ENCODE data around the gene CLTC. TPM values are rescaled to one million over a fixed set of nuclear protein-coding genes. Genes with fewer than 3 reads are reported as not detected.

Gene CLTC
- total RNA-seq, 1 donor from 2014 or later = 225 TPM

- H3K36me3 Mint-ChIP-seq = peaks cover 5% of the 10 kb centered on the region
- H3K9ac ChIP-seq = no peak overlapping the region
- no peak overlapping the region for H3K27ac Mint-ChIP-seq
Observed at GRCh38 chr17:59671386-59671785, 51.7 kb downstream of the CLTC start.

GRCh38 chr17:59675231-59675630 is 55.5 kb downstream of the CLTC start:
- Histone ChIP-seq H3K79me2 (ENCODE audit: low read depth) (no peaks in the 10 kb centered on the region), H3K4me2 (no peak overlapping the region), H3K9ac (no peak overlapping the region), H3K4me1 (no peaks in the 10 kb centered on the region), H3K27me3 (no peaks in the 10 kb centered on the region), H4K20me1 (ENCODE audit: low read depth) (no peaks in the 10 kb centered on the region), H3F3A (ENCODE audit: low read depth) (peaks cover 8% of the 10 kb centered on the region), H3K27ac (no peak overlapping the region), H3K36me3 (peaks cover 17% of the 10 kb centered on the region), H2AFZ (replicated peaks) (no peak overlapping the region), H3K4me3 (no peak overlapping the region), H3K9me3 (ENCODE audit: low read depth) (no peaks in the 10 kb centered on the region)
- Mint-ChIP-seq H3K27me3 (ENCODE audit: insufficient read depth, low read depth) (no peaks in the 10 kb centered on the region), H3K4me3 (no peak overlapping the region), H3K36me3 (peaks cover 13% of the 10 kb centered on the region), H3K4me1 (no peaks in the 10 kb centered on the region), H3K9me3 (no peaks in the 10 kb centered on the region), H3K27ac (no peak overlapping the region)
- no peak for TF ChIP-seq EZH2phosphoT487 (IDR thresholded peaks at IDR 0.05)
- TF ChIP-seq EZH2 (IDR thresholded peaks at IDR 0.05) = no peak
- no peak for TF ChIP-seq CTCF (IDR thresholded peaks at IDR 0.05)
- DNase-seq (ENCODE audit: low spot score) = no peak

More at GRCh38 chr17:59671386-59671785, 51.7 kb downstream of the CLTC start:
- H3F3A ChIP-seq (ENCODE audit: low read depth) = peaks cover 4% of the 10 kb centered on the region
- TF ChIP-seq EZH2 (IDR thresholded peaks at IDR 0.05) = no peak
- TF ChIP-seq EZH2phosphoT487 (IDR thresholded peaks at IDR 0.05) = no peak
- TF ChIP-seq CTCF (IDR thresholded peaks at IDR 0.05) = no peak
- H3K4me3 Mint-ChIP-seq = no peak overlapping the region
- H3K4me1 Mint-ChIP-seq = no peaks in the 10 kb centered on the region
- no peaks in the 10 kb centered on the region for H3K9me3 Mint-ChIP-seq
- no peaks in the 10 kb centered on the region for H3K4me1 ChIP-seq
- no peak for DNase-seq (ENCODE audit: low spot score)
- H3K9me3 ChIP-seq (ENCODE audit: low read depth) = no peaks in the 10 kb centered on the region
- no peak overlapping the region for H2AFZ ChIP-seq (replicated peaks)
- H3K36me3 ChIP-seq = peaks cover 22% of the 10 kb centered on the region
- H4K20me1 ChIP-seq (ENCODE audit: low read depth) = no peaks in the 10 kb centered on the region
- no peaks in the 10 kb centered on the region for H3K79me2 ChIP-seq (ENCODE audit: low read depth)
- H3K27ac ChIP-seq = no peak overlapping the region
- H3K4me3 ChIP-seq = no peak overlapping the region
- H3K27me3 Mint-ChIP-seq (ENCODE audit: insufficient read depth, low read depth) = no peaks in the 10 kb centered on the region
- H3K27me3 ChIP-seq = no peaks in the 10 kb centered on the region
- H3K4me2 ChIP-seq = no peak overlapping the region

- peaks cover 14% of the 10 kb centered on the region for H3F3A ChIP-seq (ENCODE audit: low read depth)
- Mint-ChIP-seq H3K27ac (no peak overlapping the region), H3K36me3 (peaks cover 17% of the 10 kb centered on the region)
Observed at GRCh38 chr17:59676716-59677115, 57.0 kb downstream of the CLTC start.

More at GRCh38 chr17:59676716-59677115, 57.0 kb downstream of the CLTC start:
- TF ChIP-seq CTCF (IDR thresholded peaks at IDR 0.05) = no peak
- TF ChIP-seq EZH2phosphoT487 (IDR thresholded peaks at IDR 0.05) = no peak
- Mint-ChIP-seq H3K4me1 (no peaks in the 10 kb centered on the region), H3K9me3 (no peaks in the 10 kb centered on the region), H3K27me3 (ENCODE audit: insufficient read depth, low read depth) (no peaks in the 10 kb centered on the region), H3K4me3 (no peak overlapping the region)
- H4K20me1 ChIP-seq (ENCODE audit: low read depth) = no peaks in the 10 kb centered on the region
- no peak overlapping the region for H3K9ac ChIP-seq
- peaks cover 18% of the 10 kb centered on the region for H3K36me3 ChIP-seq
- no peak for DNase-seq (ENCODE audit: low spot score)
- no peak overlapping the region for H2AFZ ChIP-seq (replicated peaks)
- no peaks in the 10 kb centered on the region for H3K9me3 ChIP-seq (ENCODE audit: low read depth)
- no peaks in the 10 kb centered on the region for H3K79me2 ChIP-seq (ENCODE audit: low read depth)
- no peaks in the 10 kb centered on the region for H3K27me3 ChIP-seq
- H3K27ac ChIP-seq = no peak overlapping the region
- no peaks in the 10 kb centered on the region for H3K4me1 ChIP-seq
- no peak overlapping the region for H3K4me3 ChIP-seq
- H3K4me2 ChIP-seq = no peak overlapping the region

Measured in neural progenitor cell (in vitro differentiated cells).